ENCODE data around the gene OR5B17. TPM values are rescaled to one million over a fixed set of nuclear protein-coding genes. Genes with fewer than 3 reads are reported as not detected.

The OR5B17 gene
- total and polyA plus RNA-seq, 2 of the 8 experiments (the other 6 are each of a cell fraction or from before 2014, with no cell fraction given), result not detected

GRCh38 chr11:58345204-58345603 is 13.7 kb downstream of the OR5B17 start (continued):
- TF ChIP-seq CHD7 (IDR thresholded peaks at IDR 0.05; ENCODE audit: insufficient replicate concordance, low read length) (no peak), KDM4A (IDR thresholded peaks at IDR 0.05; ENCODE audit: low read depth, low read length, severe bottlenecking) (no peak), CEBPB (IDR thresholded peaks at IDR 0.05; ENCODE audit: low read depth, low read length) (no peak), EZH2 (IDR thresholded peaks at IDR 0.05; ENCODE audit: low read depth, low read length, severe bottlenecking) (no peak), SRF (IDR thresholded peaks at IDR 0.05; ENCODE audit: low read depth, low read length) (no peak), TAF7 (optimal IDR thresholded peaks at IDR 0.05; ENCODE audit: borderline replicate concordance, low read depth, low read length) (no peak)
